Stimulated activated naive CD4-positive, alpha-beta T cell (primary cell): ENCODE data around the gene DESI2.
A peak's percentile ranks its signal among the peaks of the same experiment; 100 is the strongest.
"Not testable (repeated sequence)": the region's sequence is repeated elsewhere in the genome, so short reads cannot be mapped to it uniquely, and the experiment has no call there.

ENCODE experiments used
- DNase-seq, 6 experiments: peaks; one replicate each; lab custom pipeline; 2025; lab: John Stamatoyannopoulos, UW

DESI2 gene

DNA sequence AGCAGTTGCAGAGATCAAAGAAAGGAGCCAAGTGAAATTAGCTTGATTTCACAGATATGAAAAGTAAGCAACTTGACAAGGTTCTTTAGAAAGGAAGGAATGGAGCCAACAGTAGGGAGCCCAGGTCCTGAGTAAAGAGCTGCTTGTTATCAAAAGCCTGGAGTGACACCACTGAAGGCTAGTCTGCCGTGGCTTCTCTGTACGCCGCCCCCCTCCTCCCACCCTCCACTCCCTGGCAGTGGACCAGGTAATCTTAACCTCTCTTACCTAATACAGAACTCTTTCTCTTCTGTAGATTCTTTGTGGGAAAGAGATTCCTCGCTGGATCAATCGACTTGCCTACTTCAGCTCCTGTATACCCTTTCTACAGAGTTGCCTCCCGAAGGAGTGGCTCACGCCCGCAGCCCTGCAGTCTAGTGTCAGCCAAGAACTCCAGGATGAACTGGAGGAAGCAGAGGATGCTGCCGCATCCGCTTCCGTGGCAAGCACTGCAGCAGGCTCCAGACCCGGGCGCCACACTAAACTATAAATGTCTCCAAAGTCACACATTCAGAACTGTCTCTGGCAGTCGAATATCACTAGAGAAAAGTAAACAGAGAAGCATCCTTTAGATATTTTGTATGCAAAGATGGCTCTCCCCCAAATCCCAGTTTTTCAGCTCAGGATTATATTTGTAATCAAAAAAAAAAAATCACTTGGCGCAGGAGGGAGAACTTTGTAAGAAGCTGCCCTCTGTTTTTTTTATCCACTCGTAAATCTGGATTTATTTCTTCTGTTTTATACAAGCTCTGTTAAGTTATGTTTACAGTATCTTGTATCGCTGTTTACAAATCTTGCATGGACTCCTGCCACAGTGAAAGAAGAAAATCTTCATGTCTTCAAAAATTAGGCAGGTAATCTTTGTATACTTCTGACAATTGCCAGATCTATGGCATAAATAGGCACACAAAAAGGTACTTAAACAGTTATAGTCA lies 52.6 kb downstream of the DESI2 start:
- DNase-seq: no peak

GRCh38 chr1:244709076-244709475 lies 56.1 kb downstream of the DESI2 start:
- no peak for DNase-seq

- DNase-seq: no peak
Measured at GRCh38 chr1:244709476-244710368, 56.8 kb downstream of the DESI2 start.

DNA sequence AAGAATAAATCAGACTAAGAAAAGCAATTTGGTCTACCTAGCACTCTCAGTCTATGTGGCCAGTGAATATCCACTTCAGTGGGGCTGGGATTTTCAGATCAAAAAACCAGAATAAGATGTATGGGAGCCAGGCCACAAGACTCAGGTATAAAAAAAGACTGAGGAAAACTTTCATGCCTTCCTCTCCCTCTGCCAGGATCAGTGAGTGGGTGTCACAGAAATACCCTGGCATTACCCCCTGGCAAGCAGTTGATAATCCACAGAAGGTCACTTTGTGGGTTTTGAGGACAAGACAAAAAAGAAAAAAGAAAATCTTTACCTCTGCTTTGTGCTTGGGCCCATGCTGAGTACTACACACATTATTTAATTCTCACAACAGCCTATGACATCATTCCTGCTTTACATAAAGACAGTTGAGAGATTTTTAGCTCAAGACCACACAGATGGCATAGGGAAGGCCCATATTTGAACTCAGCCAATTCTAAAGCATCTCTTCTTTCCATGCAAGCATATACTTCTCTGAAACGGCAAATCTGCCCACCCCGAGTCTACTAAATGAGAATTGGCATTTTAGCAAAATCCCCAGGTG lies 57.6 kb downstream of the DESI2 start:
- no peak for DNase-seq

DNA sequence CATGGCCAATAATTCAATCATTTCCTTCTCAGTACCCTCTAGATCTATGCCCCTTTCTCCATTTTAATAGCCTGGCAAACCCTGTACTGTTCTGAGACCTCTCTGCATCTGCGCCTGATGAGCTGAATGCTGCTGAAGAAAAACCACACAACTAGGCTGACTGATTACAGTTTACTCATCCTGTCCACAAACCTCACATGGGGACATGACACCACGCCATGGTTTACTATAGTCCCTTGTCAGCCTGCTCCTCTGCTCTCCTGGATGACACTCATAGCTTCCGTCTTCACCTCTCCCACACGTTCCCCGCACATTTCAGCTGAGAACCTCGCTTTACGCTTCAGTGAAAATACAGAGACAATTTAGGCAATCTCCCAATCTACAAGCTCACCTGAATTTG lies 59.7 kb downstream of the DESI2 start:
- no peak for DNase-seq

DNA sequence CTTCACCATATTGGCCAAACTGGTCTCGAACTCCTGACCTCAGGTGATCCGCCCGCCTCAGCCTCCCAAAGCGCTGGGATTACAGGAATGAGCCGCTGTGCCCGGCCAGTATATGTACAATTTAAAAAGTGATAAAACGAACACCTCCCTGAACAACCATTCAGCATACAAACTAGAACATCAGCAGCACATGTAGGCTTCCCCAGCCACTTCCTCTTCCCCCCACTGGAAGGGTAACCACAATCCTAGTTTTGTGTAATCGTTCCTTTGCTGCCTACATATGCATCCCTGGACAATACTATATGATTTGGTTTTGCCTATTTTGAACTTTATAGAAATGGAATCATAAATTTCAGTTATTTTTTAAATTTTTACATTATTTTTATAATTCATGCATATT lies 60.4 kb downstream of the DESI2 start:
- no peak for DNase-seq

DNA sequence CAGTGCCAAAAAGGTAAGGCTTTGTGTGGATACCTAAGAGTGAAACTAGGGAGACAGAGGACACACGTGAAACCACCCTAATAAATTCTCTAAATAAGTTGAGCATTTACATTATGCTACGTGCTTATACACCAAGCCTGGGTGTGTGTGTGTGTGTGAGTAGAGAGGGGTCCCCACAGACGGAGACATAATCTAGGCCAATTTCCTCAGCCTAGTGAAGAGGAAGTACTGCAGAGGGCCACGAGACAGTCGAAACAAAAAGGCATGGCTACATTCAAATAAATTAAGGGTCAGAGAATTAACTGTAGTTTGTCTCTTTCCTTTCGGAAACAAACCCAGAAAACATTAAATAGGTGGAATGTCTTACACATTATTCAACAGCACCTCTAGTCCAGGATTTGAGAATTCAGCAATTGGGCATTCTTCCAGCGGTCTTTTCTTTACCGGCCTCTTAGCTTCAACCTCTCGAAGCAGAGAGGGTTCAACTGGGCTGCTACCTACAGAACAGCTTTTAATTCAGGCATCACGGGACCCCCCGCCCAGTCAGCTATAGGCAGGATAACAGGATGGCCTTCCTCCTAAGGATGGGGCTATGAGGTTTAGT lies 75.0 kb downstream of the DESI2 start:
- no peak for DNase-seq

- DNase-seq: peak in 3 of 6 experiments; percentile 7 to 21 (median 12)
Measured at GRCh38 chr1:244730153-244730933, 77.4 kb downstream of the DESI2 start.

- no peak for DNase-seq
Measured at GRCh38 chr1:244730934-244731434, 78.1 kb downstream of the DESI2 start.

DNA sequence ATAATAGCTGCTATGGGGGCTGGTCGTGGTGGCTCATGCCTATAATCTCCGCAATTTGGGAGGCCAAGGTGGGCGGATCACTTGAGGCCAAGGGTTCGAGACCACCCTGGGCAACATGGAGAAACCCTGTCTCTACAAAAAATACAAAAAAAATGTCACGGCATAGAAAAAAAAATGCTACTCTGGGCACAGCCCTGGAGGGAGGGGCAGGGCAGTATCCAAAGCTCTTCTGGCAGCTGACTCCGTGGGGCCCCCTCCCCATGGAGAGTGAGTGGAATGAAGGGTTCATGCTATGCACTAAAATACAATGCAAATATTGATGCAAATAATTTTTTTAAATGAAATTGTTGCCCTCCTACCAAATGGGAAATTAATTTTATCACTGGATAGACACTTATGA lies 78.7 kb downstream of the DESI2 start:
- no peak for DNase-seq

DNA sequence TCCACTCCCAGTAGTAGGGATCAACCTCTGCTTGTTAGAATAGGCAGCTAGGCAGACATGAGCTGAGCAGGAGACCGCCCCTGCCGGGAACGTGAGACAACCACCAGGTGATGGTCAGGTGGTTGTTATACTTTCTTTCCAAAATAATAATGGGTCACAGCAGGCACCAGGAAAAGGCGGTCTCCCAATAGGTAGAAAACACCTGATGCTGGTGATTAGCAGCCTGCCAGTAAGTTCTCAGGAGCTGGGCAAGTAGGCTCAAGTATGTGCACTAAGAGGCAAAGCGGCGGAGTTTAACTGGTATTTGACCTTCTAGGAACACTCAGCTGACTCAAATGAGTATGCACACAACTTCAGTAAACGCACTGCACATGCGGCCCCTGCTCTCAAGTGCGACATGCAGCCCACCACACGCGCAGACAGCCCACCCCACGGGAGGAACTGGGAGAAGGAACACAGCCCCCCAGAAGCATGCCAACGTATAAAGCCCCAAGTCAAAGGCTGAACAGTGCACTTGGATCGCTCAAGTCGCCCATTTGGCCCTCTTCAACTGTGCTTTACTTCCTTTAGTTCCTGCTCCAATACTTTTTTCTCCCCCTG lies 80.0 kb downstream of the DESI2 start:
- DNase-seq: no peak

GRCh38 chr1:244735404-244735803 lies 82.5 kb downstream of the DESI2 start:
- DNase-seq: no peak

DNA sequence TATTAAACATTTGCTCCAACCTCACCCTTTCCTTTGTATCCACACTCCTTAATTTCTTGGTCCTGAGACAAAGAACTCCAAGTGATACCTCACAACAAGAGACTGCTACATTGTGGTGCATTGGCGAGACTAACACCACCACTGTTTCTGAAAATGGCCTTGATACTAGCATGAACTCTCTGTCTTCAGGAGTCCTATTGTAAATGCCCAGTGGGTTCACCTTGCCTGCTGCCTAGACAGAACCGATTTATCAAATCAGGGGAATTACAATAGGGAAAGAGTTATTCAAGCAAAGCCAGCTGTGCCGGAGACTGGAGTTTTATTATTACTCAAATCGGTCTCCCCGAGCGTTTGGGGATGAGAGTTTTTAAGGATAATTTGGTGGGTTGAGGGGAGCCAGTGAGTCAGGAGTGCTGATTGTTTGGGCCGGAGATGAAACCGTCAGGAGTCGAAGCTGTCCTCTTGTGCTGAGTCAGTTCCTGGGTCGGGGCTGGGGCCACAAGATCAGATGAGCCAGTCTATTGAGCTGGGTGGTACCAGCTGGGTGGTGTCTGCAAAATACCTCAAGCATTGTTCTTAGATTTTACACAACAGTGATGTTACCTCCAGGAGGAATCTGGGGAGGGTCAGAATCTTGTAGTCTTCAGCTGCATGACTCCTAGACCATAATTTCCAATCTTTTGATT lies 83.1 kb downstream of the DESI2 start:
- no peak for DNase-seq

GRCh38 chr1:244739140-244739539 lies 86.2 kb downstream of the DESI2 start:
- DNase-seq: not testable (repeated sequence)

DNA sequence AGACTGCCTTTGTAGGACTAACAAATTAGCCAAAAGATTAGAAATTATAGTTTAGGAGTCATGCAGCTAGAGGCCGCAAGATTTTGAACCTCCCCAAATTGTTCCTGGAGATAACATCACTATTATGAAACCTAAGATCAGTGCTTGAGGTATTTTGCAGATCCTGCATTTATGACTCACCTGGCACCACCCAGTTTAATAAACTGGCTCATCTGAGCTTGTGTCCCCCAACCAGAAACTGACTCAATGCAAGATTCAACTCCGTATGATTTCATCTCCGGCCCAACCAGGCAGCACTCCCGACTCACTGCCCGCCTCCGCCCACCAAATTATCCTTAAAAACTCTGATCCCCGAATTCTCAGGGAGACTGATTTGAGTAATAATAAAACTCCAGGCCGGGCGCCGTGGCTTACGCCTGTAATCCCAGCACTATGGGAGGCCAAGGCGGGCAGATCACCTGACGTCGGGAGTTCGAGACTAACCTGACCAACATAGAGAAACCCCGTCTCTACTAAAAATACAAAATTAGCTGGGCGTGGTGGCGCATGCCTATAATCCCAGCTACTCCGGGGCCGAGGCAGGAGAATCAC lies 87.2 kb downstream of the DESI2 start:
- DNase-seq: not testable (repeated sequence)

DNA sequence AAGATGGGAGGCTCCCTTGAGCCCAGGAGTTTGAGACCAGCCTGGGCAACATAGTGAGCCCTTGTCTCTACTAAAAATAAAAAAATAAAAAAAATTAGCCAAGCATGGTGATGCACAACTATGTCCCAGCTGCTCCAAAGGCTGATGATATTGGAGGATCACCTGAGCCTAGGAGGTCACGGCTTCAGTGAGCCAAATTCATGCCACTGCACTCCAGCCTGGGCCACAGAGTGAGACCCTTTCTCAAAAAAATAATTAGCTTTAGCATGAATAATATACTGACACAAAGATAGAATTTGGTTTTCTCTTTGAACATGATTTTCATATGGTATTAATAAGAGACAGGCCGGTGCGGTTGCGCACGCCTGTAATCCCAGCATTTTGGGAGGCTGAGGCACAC lies 88.8 kb downstream of the DESI2 start:
- no peak for DNase-seq

DNA sequence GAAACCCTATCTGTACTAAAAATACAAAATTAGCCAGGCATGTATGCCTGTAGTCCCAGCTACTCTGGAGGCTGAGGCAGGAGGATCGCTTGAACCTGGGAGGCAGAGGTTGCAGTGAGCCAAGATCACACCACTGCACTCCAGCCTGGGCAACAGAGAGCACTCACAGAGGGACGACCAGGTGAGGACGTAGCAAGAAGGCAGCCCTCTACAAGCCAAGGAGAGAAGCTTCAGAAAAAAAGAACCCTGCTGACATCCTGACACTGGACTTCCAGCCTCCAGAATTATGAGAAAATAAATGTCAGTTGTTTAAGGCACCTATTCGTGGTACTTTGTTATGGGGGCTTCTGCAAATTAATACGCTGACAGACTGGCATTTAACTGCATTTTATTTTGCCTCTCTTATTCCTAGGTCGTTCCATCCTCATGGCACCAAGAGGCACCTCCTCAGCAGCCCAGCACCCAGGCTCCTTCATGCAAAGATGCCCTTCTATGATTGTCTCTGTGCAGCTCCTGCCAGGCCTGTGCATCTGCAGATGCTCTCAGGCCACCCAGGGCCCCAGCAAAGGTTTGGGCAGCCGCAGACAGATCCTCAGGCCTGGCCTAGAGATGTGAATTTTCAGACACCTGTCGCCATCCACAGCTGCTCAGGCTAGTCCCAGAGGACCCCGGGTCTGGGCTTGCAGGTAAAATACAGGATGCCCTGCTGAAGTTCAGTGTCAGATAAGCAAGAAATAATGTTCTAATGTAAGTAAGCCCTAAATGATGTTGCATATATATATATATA lies 96.5 kb downstream of the DESI2 start:
- DNase-seq: no peak

GRCh38 chr1:244751271-244751895 lies 98.5 kb downstream of the DESI2 start:
- no peak for DNase-seq
